Measurements from ENCODE around the gene IRF2BPL.

Gene IRF2BPL

DNA sequence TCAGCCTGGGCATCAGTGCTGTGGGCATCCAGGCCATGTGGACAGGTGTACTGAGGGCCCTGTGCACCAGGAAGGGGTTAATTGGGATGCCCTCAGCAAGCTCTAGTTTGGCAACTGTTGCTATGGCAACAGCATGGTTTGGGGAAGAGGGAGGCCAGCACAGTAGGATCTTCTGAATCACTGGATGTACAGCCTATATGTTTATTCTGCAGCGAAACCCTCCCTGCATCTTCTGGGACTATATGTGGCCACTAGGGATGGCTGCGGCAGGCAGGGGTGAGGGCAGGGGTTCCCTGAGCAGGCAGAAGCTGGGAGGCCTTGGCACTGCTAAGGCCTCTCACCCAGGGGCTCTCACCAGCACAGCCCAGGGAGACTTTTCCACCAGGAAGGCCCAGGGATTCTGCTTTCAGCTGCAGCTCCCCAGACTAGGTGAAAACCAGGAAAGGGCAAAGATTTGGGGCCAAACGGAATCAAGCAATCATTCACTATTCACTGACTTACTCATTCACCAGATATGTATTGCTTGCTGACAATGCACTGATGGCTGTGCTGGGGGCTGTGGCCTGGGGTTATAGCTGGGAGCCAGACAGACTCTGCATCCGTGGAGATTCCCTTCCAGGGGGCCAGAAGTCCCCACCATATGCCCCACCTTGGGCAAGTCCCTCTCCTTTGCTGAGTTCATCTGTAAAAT lies 42.8 kb downstream of the IRF2BPL start:
- no peak for DNase-seq (ENCODE audit: low spot score)

DNA sequence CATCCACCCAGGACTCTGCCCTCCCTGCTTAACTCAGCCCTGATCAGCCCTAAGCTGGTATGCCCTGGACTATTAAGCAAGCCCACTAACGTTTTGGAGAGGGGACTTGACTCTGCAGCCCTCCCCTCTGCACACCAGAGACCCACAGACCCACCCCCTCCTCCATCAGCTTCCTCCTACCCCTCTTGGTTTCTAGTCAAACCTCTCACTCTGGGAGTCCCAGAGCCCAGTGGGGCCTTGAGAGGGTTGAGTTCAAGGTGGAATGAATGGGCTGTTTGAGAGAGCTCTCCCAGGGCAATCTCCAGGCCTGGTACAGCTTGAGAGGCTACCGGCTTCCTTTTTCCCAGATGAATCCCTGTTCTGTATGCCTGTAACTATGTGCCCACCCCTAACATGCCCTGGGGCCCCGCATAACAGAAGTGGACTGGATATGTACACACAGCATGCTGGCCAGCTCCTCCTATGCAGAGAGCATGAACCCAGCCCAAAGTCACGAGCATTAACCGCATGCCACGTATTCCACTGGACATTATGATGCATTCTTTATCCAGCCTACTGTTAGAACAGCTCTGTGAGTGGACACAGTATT lies 43.6 kb downstream of the IRF2BPL start:
- DNase-seq (ENCODE audit: low spot score) = no peak

DNA sequence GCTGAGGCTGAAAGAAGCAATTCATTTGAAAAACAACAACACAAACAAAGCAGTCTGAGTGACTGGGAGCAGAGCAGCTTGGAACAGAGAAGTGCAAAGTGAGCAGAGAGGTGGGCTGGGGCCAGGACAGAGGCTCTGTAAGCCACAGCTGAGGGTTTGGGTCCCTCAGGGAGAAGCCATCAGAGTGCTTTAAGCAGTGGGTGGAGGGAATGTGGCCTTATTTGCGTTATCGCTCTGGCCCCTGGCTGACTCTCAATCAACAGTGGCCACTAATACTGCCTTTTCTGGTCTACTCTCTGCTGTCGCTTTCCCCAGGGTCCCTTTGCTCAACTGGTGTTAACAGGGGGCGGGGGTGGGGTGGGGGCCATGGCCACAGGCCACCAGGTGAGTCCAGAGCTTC lies 44.2 kb downstream of the IRF2BPL start:
- DNase-seq (ENCODE audit: low spot score) = no peak

DNA sequence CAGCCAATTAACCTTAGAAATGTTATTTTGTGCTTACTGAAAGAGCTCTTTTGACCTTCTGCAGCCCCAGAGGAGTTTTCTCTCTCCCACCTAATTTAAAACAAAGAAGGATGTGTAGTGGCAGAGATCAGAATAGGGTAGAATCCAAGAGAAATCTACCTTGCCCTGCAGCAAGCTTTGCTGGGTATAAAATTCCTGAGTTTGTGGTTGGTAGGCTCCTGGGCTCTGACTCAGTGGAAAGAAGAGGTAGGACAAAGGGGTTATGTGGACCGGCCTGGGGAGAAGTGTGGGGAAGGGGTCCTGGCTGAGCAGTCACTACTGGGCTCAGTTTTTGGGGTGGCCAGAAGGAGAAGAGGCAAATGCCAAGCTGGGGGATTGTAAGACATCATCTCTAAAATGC lies 46.8 kb downstream of the IRF2BPL start:
- DNase-seq (ENCODE audit: low spot score) = no peak

DNA sequence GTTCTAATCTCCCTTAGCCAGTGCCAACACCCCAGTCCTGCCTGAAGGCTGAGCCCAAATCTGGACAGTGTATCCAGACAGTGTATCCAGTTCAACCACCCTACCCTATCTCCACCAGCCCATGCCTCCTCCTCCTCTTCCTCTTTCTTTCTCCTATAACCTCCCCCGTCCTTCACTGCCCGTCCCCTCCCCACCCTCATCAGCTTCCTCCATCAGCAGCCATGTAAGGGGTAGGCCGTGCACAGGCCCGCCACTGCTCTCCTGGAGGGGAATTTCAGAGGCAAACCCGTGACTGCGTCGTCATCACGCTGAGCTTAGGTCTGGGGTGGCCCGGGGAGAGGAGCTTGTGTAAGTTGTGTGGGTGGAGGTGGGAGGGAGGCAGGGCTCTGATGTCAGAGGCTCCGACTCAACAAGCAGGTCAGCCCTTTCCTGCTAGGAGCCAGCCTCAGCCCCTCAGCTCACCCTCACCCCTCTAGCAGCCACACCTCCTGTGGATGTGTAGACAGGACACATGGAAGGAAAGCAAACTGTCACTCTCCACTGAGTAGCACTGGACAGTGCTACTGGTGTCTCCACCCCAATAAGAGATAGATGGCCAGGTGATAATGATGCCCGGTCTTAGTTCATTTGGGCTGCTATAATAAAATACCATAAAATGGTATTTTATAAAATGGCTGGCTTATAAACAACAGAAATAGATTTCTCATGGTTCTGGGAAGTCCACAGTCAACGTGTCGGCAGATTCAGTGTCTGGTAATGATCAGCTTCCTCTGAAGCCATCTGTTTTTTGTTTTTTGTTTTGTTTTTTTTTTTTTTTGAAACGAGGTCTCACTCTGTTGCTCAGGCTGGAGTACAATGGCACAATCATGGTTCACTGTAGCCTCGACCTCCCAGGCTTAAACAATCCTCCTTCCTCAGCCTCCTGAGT lies 50.5 kb downstream of the IRF2BPL start:
- no peak for DNase-seq (ENCODE audit: low spot score)

DNA sequence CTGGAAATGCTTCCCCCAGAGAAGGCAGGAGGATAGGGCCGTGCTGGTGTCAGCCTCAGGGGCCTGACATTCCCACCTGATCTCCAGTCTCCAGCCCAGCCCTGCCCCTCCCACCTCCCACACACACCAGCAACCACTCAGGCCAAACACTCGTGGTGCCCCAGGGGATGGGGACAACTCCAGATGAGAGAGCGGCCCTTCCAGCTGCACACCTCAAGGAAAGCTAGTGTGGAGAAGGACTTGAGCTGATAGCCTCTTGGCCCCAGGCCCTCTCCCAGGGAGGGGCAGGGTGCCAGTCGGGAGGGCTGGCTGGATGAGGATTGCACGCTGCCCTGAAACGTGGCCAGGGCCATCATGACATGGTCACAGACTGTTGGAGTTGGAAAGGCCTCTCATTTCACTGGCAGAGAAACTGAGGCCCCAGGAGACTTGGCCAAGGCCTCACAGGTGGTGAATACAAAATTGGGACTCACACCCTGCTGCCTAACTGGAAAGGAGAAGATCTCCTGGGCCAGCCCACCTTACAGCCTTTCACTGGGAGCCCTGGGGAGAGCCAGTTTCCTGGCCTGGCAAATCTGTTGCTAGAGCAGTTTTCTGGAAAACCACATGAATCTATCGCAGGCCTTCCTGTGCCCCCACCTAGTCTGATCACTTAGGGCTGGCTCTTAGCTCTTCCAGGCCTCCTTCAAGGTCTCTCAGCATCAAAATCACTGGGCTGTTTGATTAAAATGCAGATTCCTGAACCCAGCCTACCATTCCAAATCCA lies 52.1 kb downstream of the IRF2BPL start:
- DNase-seq (ENCODE audit: low spot score) = no peak

DNA sequence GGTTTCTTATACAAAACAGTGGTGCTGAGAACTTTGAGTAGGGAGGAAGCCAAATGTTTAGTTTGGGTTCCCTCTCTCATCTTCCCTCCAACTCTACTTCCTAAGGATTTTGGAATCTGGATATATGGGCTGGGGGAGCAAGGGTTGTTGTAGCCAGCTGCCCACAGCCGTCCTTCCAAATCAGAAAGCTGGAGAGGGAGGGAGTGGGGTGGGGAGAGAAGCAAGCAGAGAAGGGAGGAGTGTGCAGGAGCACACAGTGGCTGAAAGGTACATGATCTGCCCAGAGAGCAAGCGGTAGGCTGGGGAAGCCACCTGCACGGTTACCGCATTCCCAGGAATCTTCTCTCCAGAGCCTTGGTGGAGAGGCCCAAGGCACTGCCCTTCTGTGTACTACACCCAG lies 52.7 kb downstream of the IRF2BPL start:
- no peak for DNase-seq (ENCODE audit: low spot score)

DNA sequence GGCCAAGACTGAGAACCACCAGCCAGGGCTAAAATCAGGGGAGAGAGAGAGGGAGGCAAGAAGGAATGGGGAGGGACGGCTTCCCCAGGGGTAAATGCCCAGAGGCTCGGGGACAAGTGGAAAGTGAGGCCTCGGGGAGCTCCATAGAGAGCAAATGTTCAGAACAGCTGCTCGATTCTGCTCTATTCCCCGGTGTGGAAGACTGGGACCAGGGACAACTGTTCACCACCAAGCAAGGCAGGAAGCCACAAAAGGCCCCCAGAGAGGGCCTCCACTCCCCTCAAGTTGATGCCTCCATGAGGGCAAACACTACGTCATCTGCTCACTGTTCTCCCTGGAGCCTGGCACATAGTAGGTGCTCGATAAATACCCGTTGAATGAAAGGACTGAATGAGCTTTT lies 53.5 kb downstream of the IRF2BPL start:
- no peak for DNase-seq (ENCODE audit: low spot score)

All from iPS-NIHi11 (cell line).